Memory B cell (primary cell): ENCODE results near the gene IRF2.
A peak's percentile ranks its signal among the peaks of the same experiment; 100 is the strongest.
"Not testable (repeated sequence)": the region's sequence is repeated elsewhere in the genome, so short reads cannot be mapped to it uniquely, and the experiment has no call there.

Source experiments
- ATAC-seq: fragments of 150-1000 bp; cut with Tn5 transposase; 2 replicates; pipeline ENCODE4 v1.10.0; 2021; ENCODE audit warnings: low read depth, mild to moderate bottlenecking, moderate library complexity
- DNase-seq, 2 donors: peaks; one replicate each; pipeline ENCODE4 v3.0.0; 2022; ENCODE audit warnings: low spot score in 2 of 2
- H3K27ac Mint-ChIP-seq: one replicate; pipeline ENCODE4 v1.8.0; 2022; ENCODE audit warnings: mild to moderate bottlenecking, moderate library complexity, mixed read lengths
- H3K27me3 Mint-ChIP-seq: one replicate; pipeline ENCODE4 v1.8.0; 2022; ENCODE audit warnings: mixed read lengths
- H3K36me3 Mint-ChIP-seq: one replicate; pipeline ENCODE4 v1.8.0; 2022; ENCODE audit warnings: mild to moderate bottlenecking, mixed read lengths
- H3K4me1 Mint-ChIP-seq: one replicate; pipeline ENCODE4 v1.8.0; 2022; ENCODE audit warnings: mixed read lengths
- H3K4me3 Mint-ChIP-seq: one replicate; pipeline ENCODE4 v1.8.0; 2022; ENCODE audit warnings: mild to moderate bottlenecking, moderate library complexity, mixed read lengths
- H3K9me3 Mint-ChIP-seq: one replicate; pipeline ENCODE4 v1.8.0; 2022; ENCODE audit warnings: mixed read lengths

IRF2 gene

GRCh38 chr4:184384056-184384809, 90.1 kb downstream of the IRF2 start:
- H3K9me3 Mint-ChIP-seq, result peaks cover 3% of the 10 kb centered on the region
- H3K4me1 Mint-ChIP-seq, result peaks cover 55% of the 10 kb centered on the region
- peaks cover 25% of the 10 kb centered on the region for H3K36me3 Mint-ChIP-seq
- H3K4me3 Mint-ChIP-seq, result peak overlapping the region; percentile 75
- no peaks in the 10 kb centered on the region for H3K27me3 Mint-ChIP-seq
- H3K27ac Mint-ChIP-seq, result peak overlapping the region; percentile 63
- ATAC-seq, result peak; percentile 76
- DNase-seq, result peak; percentile 20 to 35

GRCh38 chr4:184383497-184384055, 90.8 kb downstream of the IRF2 start:
- no peak for DNase-seq
- Mint-ChIP-seq H3K36me3 (peaks cover 19% of the 10 kb centered on the region), H3K4me1 (peaks cover 55% of the 10 kb centered on the region), H3K27me3 (no peaks in the 10 kb centered on the region), H3K27ac (no peak overlapping the region), H3K4me3 (peak overlapping the region; percentile 75), H3K9me3 (peaks cover 3% of the 10 kb centered on the region)
- ATAC-seq, result no peak

GRCh38 chr4:184382189-184382846, 92.0 kb downstream of the IRF2 start:
- Mint-ChIP-seq H3K4me1 (peaks cover 44% of the 10 kb centered on the region), H3K27ac (peak overlapping the region; percentile 28), H3K4me3 (peak overlapping the region; percentile 51), H3K27me3 (no peaks in the 10 kb centered on the region), H3K9me3 (peaks cover 3% of the 10 kb centered on the region), H3K36me3 (peaks cover 10% of the 10 kb centered on the region)
- DNase-seq (no peak), ATAC-seq (no peak)

- Mint-ChIP-seq H3K4me1 (peaks cover 36% of the 10 kb centered on the region), H3K27me3 (no peaks in the 10 kb centered on the region), H3K27ac (no peak overlapping the region), H3K4me3 (no peak overlapping the region), H3K36me3 (peaks cover 6% of the 10 kb centered on the region), H3K9me3 (peaks cover 3% of the 10 kb centered on the region)
- DNase-seq (no peak), ATAC-seq (no peak)
Observed at GRCh38 chr4:184380707-184381106, 93.6 kb downstream of the IRF2 start.

- H3K27ac Mint-ChIP-seq, H3K27me3 Mint-ChIP-seq, H3K36me3 Mint-ChIP-seq, H3K9me3 Mint-ChIP-seq, H3K4me3 Mint-ChIP-seq, ATAC-seq, DNase-seq: not testable (repeated sequence)
- H3K4me1 Mint-ChIP-seq, result peaks cover 33% of the 10 kb centered on the region
Observed at GRCh38 chr4:184380214-184380613, 94.1 kb downstream of the IRF2 start.

GRCh38 chr4:184376923-184377322, 97.4 kb downstream of the IRF2 start:
- ATAC-seq, result no peak
- Mint-ChIP-seq H3K4me1 (peaks cover 8% of the 10 kb centered on the region), H3K27me3 (no peaks in the 10 kb centered on the region), H3K36me3 (peaks cover 6% of the 10 kb centered on the region), H3K9me3 (peaks cover 7% of the 10 kb centered on the region), H3K27ac (no peak overlapping the region), H3K4me3 (no peak overlapping the region)
- no peak for DNase-seq

GRCh38 chr4:184376126-184376838, 98.1 kb downstream of the IRF2 start:
- H3K4me1 Mint-ChIP-seq, result peaks cover 7% of the 10 kb centered on the region
- no peak overlapping the region for H3K4me3 Mint-ChIP-seq

GRCh38 chr4:184375623-184376022, 98.7 kb downstream of the IRF2 start:
- DNase-seq, H3K36me3 Mint-ChIP-seq, H3K4me3 Mint-ChIP-seq, H3K9me3 Mint-ChIP-seq, H3K27me3 Mint-ChIP-seq, H3K4me1 Mint-ChIP-seq: not testable (repeated sequence)
- peak overlapping the region; percentile 40 for H3K27ac Mint-ChIP-seq
- peak; percentile 19 for ATAC-seq

More at GRCh38 chr4:184376126-184376838, 98.1 kb downstream of the IRF2 start:
- Mint-ChIP-seq H3K27ac (peak overlapping the region; percentile 40), H3K27me3 (no peaks in the 10 kb centered on the region), H3K36me3 (peaks cover 6% of the 10 kb centered on the region), H3K9me3 (peaks cover 7% of the 10 kb centered on the region)
- no peak for ATAC-seq
- no peak for DNase-seq

- Mint-ChIP-seq H3K27ac (no peak overlapping the region), H3K4me1 (peaks cover 7% of the 10 kb centered on the region), H3K36me3 (peaks cover 3% of the 10 kb centered on the region), H3K9me3 (peaks cover 4% of the 10 kb centered on the region), H3K4me3 (no peak overlapping the region), H3K27me3 (no peaks in the 10 kb centered on the region)
- no peak for ATAC-seq
- no peak for DNase-seq
Observed at GRCh38 chr4:184375027-184375426, 99.3 kb downstream of the IRF2 start.

GRCh38 chr4:184373886-184374405, 100.4 kb downstream of the IRF2 start:
- Mint-ChIP-seq H3K4me3 (no peak overlapping the region), H3K27ac (no peak overlapping the region), H3K36me3 (peaks cover 3% of the 10 kb centered on the region), H3K4me1 (peaks cover 7% of the 10 kb centered on the region), H3K9me3 (peaks cover 4% of the 10 kb centered on the region), H3K27me3 (no peaks in the 10 kb centered on the region)
- DNase-seq (no peak), ATAC-seq (no peak)

- no peak overlapping the region for H3K4me3 Mint-ChIP-seq
- peaks cover 4% of the 10 kb centered on the region for H3K9me3 Mint-ChIP-seq
- ATAC-seq (no peak), DNase-seq (no peak)
- H3K27me3 Mint-ChIP-seq, result no peaks in the 10 kb centered on the region
- H3K36me3 Mint-ChIP-seq, result peaks cover 3% of the 10 kb centered on the region
- H3K27ac Mint-ChIP-seq, result no peak overlapping the region
- H3K4me1 Mint-ChIP-seq, result peaks cover 11% of the 10 kb centered on the region
Observed at GRCh38 chr4:184371390-184371787, 103.0 kb downstream of the IRF2 start.

- no peak overlapping the region for H3K4me3 Mint-ChIP-seq
- no peak for DNase-seq
- H3K36me3 Mint-ChIP-seq, result peaks cover 1% of the 10 kb centered on the region
- no peaks in the 10 kb centered on the region for H3K27me3 Mint-ChIP-seq
- peaks cover 4% of the 10 kb centered on the region for H3K9me3 Mint-ChIP-seq
- H3K27ac Mint-ChIP-seq, result no peak overlapping the region
- ATAC-seq, result no peak
- H3K4me1 Mint-ChIP-seq, result peaks cover 10% of the 10 kb centered on the region
Observed at GRCh38 chr4:184370711-184371389, 103.5 kb downstream of the IRF2 start.

- Mint-ChIP-seq H3K9me3 (peaks cover 2% of the 10 kb centered on the region), H3K4me3 (no peak overlapping the region), H3K27me3 (no peaks in the 10 kb centered on the region), H3K36me3 (no peaks in the 10 kb centered on the region), H3K27ac (no peak overlapping the region), H3K4me1 (peaks cover 7% of the 10 kb centered on the region)
- DNase-seq, result no peak
- no peak for ATAC-seq
Observed at GRCh38 chr4:184369871-184370270, 104.5 kb downstream of the IRF2 start.
